GM06990 (cell line): ENCODE measurements around the gene MIPEP.

Source experiments
- DNase-seq: peaks from one replicate; pipeline ENCODE4 v3.0.0-alpha.2; 2011; ENCODE audit not compliant: insufficient read length; ENCODE audit errors: extremely low read depth
- H3K27me3 ChIP-seq: replicated peaks from 2 replicates; pipeline ENCODE4 v1.6.0; 2011; ENCODE audit warnings: low read length; ENCODE audit not compliant: control insufficient read depth, insufficient read depth
- H3K36me3 ChIP-seq: 2 replicates; pipeline ENCODE4 v1.5.1; 2011; ENCODE audit warnings: low read length; ENCODE audit not compliant: control insufficient read depth, insufficient read depth
- H3K4me3 ChIP-seq: replicated peaks from 2 replicates; pipeline ENCODE4 v1.5.1; 2011; ENCODE audit warnings: low read depth, mild to moderate bottlenecking, control low read depth, low read length
- TF ChIP-seq, protein P1 (sequence below): IDR thresholded peaks from 2 replicates; pipeline ENCODE4 v1.5.1; 2011; ENCODE audit warnings: low read length, control low read depth, mild to moderate bottlenecking, inconsistent platforms; ENCODE audit not compliant: insufficient read depth, poor library complexity, severe bottlenecking

MIPEP gene

DNA sequence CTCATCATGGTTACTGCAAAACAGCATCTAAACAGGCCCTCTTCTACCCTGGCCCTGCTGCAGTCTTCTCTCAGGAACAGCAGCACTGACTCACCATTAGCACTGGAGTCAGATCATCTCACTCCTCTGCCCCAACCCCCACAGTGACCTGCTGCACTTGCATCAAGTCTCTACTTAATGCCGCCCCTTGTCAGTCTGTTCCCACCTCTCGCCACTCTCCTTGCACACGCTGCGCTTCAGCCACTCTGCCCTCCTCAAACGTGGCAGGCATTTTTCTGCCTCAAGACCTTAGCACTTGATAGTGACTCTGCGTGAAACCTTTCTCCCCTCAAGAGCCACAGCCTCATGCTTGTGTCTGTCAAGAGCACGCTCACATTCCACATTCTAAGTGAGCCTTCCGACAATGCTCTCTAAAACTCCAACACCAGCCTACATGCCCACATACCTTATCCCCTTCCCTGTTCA is 22.1 kb downstream of the MIPEP start:
- Histone ChIP-seq H3K4me3 (no peak overlapping the region), H3K36me3 (peaks cover 1% of the 10 kb centered on the region; the same call in 1 of the 2 replicates), H3K27me3 (no peaks in the 10 kb centered on the region)
- DNase-seq, result no peak
- TF ChIP-seq, protein P1, sequence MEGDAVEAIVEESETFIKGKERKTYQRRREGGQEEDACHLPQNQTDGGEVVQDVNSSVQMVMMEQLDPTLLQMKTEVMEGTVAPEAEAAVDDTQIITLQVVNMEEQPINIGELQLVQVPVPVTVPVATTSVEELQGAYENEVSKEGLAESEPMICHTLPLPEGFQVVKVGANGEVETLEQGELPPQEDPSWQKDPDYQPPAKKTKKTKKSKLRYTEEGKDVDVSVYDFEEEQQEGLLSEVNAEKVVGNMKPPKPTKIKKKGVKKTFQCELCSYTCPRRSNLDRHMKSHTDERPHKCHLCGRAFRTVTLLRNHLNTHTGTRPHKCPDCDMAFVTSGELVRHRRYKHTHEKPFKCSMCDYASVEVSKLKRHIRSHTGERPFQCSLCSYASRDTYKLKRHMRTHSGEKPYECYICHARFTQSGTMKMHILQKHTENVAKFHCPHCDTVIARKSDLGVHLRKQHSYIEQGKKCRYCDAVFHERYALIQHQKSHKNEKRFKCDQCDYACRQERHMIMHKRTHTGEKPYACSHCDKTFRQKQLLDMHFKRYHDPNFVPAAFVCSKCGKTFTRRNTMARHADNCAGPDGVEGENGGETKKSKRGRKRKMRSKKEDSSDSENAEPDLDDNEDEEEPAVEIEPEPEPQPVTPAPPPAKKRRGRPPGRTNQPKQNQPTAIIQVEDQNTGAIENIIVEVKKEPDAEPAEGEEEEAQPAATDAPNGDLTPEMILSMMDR, result no peak

DNA sequence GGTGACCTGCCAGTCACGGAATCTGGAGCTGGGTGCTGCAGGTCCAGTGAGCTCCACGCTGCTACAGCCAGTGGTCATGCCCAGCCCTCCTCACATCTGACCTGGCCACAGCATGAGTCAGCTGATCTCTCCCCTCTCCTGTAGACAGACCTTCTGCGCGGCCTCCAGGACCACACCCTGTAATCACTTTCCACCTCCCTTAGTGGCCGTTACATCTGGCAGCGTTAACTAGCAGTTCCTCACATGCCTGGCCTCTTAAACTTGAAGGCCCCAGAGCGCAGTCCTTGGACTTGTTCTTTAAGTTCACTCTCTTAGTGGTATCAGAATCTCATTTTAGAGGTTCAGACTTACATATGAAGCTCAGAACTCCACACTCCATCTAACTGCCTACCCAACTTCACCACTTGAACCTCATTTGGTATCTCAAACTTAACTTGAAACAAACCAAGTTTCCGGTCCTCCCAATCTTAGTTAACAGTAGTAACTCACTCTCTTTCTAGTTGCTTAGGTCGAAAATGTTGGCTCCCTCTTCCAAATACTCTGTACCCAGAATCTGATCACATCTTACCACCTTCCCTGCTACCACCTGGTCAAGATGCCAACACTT is 22.7 kb downstream of the MIPEP start:
- H3K27me3 ChIP-seq, result no peaks in the 10 kb centered on the region
- no peak for DNase-seq
- TF ChIP-seq, protein P1, result no peak
- H3K36me3 ChIP-seq, result peaks cover 1% of the 10 kb centered on the region; the same call in 1 of the 2 replicates
- H3K4me3 ChIP-seq, result no peak overlapping the region

DNA sequence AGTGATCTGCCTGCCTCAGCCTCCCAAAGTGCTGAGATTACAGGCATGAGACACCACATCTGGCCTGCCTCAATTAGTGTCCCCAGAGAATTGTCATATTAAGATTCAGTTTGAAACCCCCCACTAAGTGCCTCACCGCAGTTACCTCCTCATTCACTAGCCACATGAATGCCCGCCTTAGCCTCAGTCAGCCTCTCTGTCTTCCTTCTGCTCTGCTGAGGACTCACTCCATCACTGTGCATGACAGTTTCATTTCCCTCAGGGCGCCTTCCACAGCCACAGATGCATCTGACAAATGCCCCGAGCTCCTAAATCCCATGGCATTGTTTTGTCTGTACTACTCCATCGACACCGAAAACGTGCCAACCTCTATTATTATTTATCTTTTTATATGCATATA is 23.3 kb downstream of the MIPEP start:
- no peak overlapping the region for H3K4me3 ChIP-seq
- DNase-seq, result no peak
- H3K27me3 ChIP-seq, result no peaks in the 10 kb centered on the region
- TF ChIP-seq, protein P1, result no peak
- peaks cover 1% of the 10 kb centered on the region; the same call in 1 of the 2 replicates for H3K36me3 ChIP-seq

DNA sequence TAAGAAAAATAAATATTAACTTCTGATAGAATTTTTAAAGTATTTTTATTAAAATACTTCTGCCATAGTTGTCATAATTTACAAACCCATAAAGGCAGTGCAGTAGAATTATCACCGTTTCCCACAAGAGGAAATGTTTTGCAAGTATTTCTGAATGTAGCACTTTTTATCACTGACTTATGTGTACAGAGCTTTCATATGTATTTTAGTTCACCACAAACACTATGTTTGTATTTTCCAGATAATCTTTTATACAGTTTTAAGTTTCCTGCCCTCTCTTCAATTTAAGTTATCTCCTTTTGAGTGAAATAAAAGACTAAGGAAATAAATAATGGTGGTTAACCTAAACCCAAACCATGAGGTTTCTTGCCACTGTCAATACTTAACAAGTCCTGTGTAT is 24.2 kb downstream of the MIPEP start:
- no peak overlapping the region for H3K4me3 ChIP-seq
- TF ChIP-seq, protein P1, result no peak
- no peak for DNase-seq

DNA sequence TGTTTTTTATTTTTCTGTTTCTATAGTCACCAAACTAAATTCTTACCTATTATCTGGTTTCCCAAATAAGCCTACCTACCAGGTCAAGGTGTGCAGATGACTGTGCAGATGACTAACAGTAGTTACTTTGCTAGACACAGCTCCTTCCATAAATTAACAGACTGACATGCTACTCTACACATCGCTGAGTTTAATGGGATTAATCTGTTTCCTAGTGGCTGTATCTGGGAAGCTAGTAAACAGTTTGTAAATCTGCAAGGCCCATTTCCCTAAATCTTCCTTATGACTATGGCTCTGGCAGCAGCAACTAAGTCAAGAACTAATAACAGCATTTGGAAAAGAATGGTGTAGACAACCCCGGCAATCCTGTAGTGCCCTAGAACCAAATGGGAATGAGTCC is 27.9 kb downstream of the MIPEP start:
- no peaks in the 10 kb centered on the region; the same call in 1 of the 2 replicates for H3K36me3 ChIP-seq
- H3K4me3 ChIP-seq, result no peak overlapping the region
- DNase-seq, result no peak
- H3K27me3 ChIP-seq, result no peaks in the 10 kb centered on the region
- TF ChIP-seq, protein P1, result no peak

More for the DNA sequence above, 24.2 kb downstream of the MIPEP start:
- Histone ChIP-seq H3K27me3 (no peaks in the 10 kb centered on the region), H3K36me3 (peaks cover 1% of the 10 kb centered on the region; the same call in 1 of the 2 replicates)
